CD14-positive monocyte (primary cell): ENCODE results near the gene CUL7. TPM values are rescaled to one million over a fixed set of nuclear protein-coding genes. Genes with fewer than 3 reads are reported as not detected.

ENCODE experiments used
- DNase-seq, 3 donors: peaks; one replicate each; pipeline ENCODE4 v3.0.0-alpha.2; 2011 to 2022
- H2AFZ ChIP-seq: 2 replicates; pipeline ENCODE4 v1.6.0; 2012; ENCODE audit warnings: mild to moderate bottlenecking, low read depth, low read length, inconsistent platforms; ENCODE audit not compliant: insufficient read depth, poor library complexity, severe bottlenecking
- H3K27ac ChIP-seq, 2 donors: 1 replicate in 1 of 2; 2 replicates in 1 of 2; pipeline ENCODE4 v1.5.1; 2012 to 2013; ENCODE audit warnings: low read length in 2 of 2, control low read depth in 1 of 2, inconsistent platforms in 1 of 2, low read depth in 1 of 2, mild to moderate bottlenecking in 1 of 2
- H3K27me3 ChIP-seq, 2 donors: one replicate each; pipeline versions ENCODE4 v1.6.0 to v1.6.1; 2011 to 2013; ENCODE audit warnings: low read length in 2 of 2; ENCODE audit not compliant: control insufficient read depth in 2 of 2, insufficient read depth in 2 of 2
- H3K36me3 ChIP-seq, 2 donors: replicated peaks in 1 of 2; 1 replicate in 1 of 2; 2 replicates in 1 of 2; pipeline versions ENCODE4 v1.5.1 to v1.6.1; 2012 to 2013; ENCODE audit warnings: low read length in 2 of 2, control low read depth in 1 of 2, inconsistent platforms in 1 of 2, mild to moderate bottlenecking in 1 of 2; ENCODE audit not compliant: insufficient read depth in 2 of 2, control insufficient read depth in 1 of 2
- H3K4me1 ChIP-seq, 2 donors: 1 replicate in 1 of 2; 2 replicates in 1 of 2; pipeline versions ENCODE4 v1.5.1 to v1.6.1; 2012 to 2013; ENCODE audit warnings: low read length in 2 of 2, control low read depth in 1 of 2, inconsistent platforms in 1 of 2, mild to moderate bottlenecking in 1 of 2, moderate library complexity in 1 of 2; ENCODE audit not compliant: insufficient read depth in 2 of 2, control insufficient read depth in 1 of 2
- H3K4me2 ChIP-seq: replicated peaks from 2 replicates; pipeline ENCODE3; 2012; ENCODE audit warnings: low read length, moderate library complexity, mild to moderate bottlenecking; ENCODE audit not compliant: poor library complexity, severe bottlenecking; ENCODE audit errors: extremely low read depth
- H3K4me3 ChIP-seq, 3 experiments: fragments of 200-600 bp in 1 of 3; sonication (generic) in 1 of 3; replicated peaks in 1 of 3; 1 replicate in 2 of 3; 2 replicates in 1 of 3; pipeline ENCODE4 v1.5.1; 2011 to 2013; ENCODE audit warnings: low read length in 3 of 3, mild to moderate bottlenecking in 3 of 3, control low read depth in 2 of 3, low read depth in 2 of 3, inconsistent platforms in 1 of 3, moderate library complexity in 1 of 3
- H3K79me2 ChIP-seq: 2 replicates; pipeline ENCODE4 v1.6.0; 2012; ENCODE audit warnings: mild to moderate bottlenecking, control low read depth, inconsistent platforms, low read length, moderate library complexity; ENCODE audit not compliant: insufficient read depth
- H3K9ac ChIP-seq: 2 replicates; pipeline ENCODE4 v1.6.0; 2017; ENCODE audit warnings: low read length, mild to moderate bottlenecking; ENCODE audit not compliant: insufficient read depth, poor library complexity, severe bottlenecking
- H3K9me3 ChIP-seq, 2 donors: replicated peaks in 1 of 2; 1 replicate in 1 of 2; 2 replicates in 1 of 2; pipeline versions ENCODE4 v1.5.1 to v1.6.1; 2012 to 2013; ENCODE audit warnings: low read length in 2 of 2, control low read depth in 1 of 2; ENCODE audit not compliant: control insufficient read depth in 1 of 2, insufficient read depth in 1 of 2
- H4K20me1 ChIP-seq: 2 replicates; pipeline ENCODE4 v1.6.0; 2012; ENCODE audit warnings: mild to moderate bottlenecking, low read length, control low read depth, moderate library complexity; ENCODE audit not compliant: insufficient read depth
- H3K27ac Mint-ChIP-seq, 7 donors: one replicate each; pipeline ENCODE4 v1.8.0; 2020; ENCODE audit warnings: mild to moderate bottlenecking in 7 of 7, mixed read lengths in 7 of 7, moderate library complexity in 6 of 7, inconsistent platforms in 2 of 7
- H3K27me3 Mint-ChIP-seq, 3 donors: one replicate each; pipeline ENCODE4 v1.8.0; 2021 to 2022; ENCODE audit warnings: low read depth in 3 of 3, mild to moderate bottlenecking in 3 of 3, mixed read lengths in 3 of 3, moderate library complexity in 3 of 3, inconsistent platforms in 1 of 3
- H3K36me3 Mint-ChIP-seq, 2 donors: one replicate each; pipeline ENCODE4 v1.8.0; 2020; ENCODE audit warnings: mixed read lengths in 2 of 2, inconsistent platforms in 1 of 2, mild to moderate bottlenecking in 1 of 2
- H3K4me1 Mint-ChIP-seq: one replicate; pipeline ENCODE4 v1.8.0; 2020; ENCODE audit warnings: mild to moderate bottlenecking, mixed read lengths
- H3K4me3 Mint-ChIP-seq, 2 donors: one replicate each; pipeline ENCODE4 v1.8.0; 2020; ENCODE audit warnings: mild to moderate bottlenecking in 2 of 2, mixed read lengths in 2 of 2, moderate library complexity in 1 of 2
- H3K9me3 Mint-ChIP-seq, 7 donors: one replicate each; pipeline ENCODE4 v1.8.0; 2020 to 2022; ENCODE audit warnings: mixed read lengths in 7 of 7, mild to moderate bottlenecking in 6 of 7, moderate library complexity in 6 of 7, inconsistent platforms in 2 of 7
- CTCF ChIP-seq: fragments of 200-600 bp; IDR thresholded peaks from one replicate; pipeline ENCODE4 v1.8.0; 2022; ENCODE audit warnings: antibody characterized with exemption, mild to moderate bottlenecking
- WGBS: methylation state at CpG from one replicate; pipeline ENCODE4 v1.1.5; 2013; ENCODE audit warnings: missing lambda C conversion rate; ENCODE audit not compliant: insufficient coverage; 5-methylcytosine and 5-hydroxymethylcytosine counted together
- intact Hi-C, 2 donors: fragments of 100-400 bp; cut with micrococcal nuclease; formaldehyde crosslinking; loops; one replicate each; pipeline versions ENCODE4 v1.15.0 to v1.15.1; 2023
- polyA plus RNA-seq, 3 donors: library from polyadenylated mRNA; depleted of rRNA in 1 of 3; unstranded in 2 of 3; stranded (reverse) in 1 of 3; fragments of 300-500 nt in 2 of 3; fragments of >200 nt in 1 of 3; fragmentation: Illumina TruSeq in 2 of 3; gene quantifications; 1 replicate in 2 of 3; 2 replicates in 1 of 3; pipeline ENCODE4 v1.2.3, GENCODE V29; 2012 to 2021

Gene CUL7
- polyA plus RNA-seq, 3 donors, result 1.2 to 11.6 (median 2.4) TPM

- Histone ChIP-seq H3K4me3 (peak within 1 kb of the TSS; percentile 89 to 99 (median 94)), H3K9ac (peak within 1 kb of the TSS; percentile 68), H3K79me2 (peaks cover 50% of the 10 kb centered on the region), H2AFZ (peak within 1 kb of the TSS; percentile 73), H3K4me2 (peak within 1 kb of the TSS; percentile 91), H3K27ac (peak within 1 kb of the TSS; percentile 49 to 78), H3K36me3 (peaks cover 46 to 54% of the 10 kb centered on the region in 2 donors), H4K20me1 (peaks cover 61% of the 10 kb centered on the region), H3K9me3 (no peaks in the 10 kb centered on the region), H3K4me1 (peaks cover 18 to 21% of the 10 kb centered on the region in 2 donors), H3K27me3 (no peaks in the 10 kb centered on the region)
- no peak for TF ChIP-seq CTCF
- WGBS, result 2% methylated on average over 55 of the region's 56 CpGs
- Mint-ChIP-seq H3K27ac (peak within 1 kb of the TSS; percentile 83 to 95 (median 92)), H3K4me1 (peaks cover 22% of the 10 kb centered on the region), H3K36me3 (peaks cover 44 to 67% of the 10 kb centered on the region in 2 donors), H3K27me3 (peaks cover 0 to 4% (median 1%) of the 10 kb centered on the region in 3 donors), H3K4me3 (peak within 1 kb of the TSS; percentile 96 to 100), H3K9me3 (no peaks in the 10 kb centered on the region)
- peak; percentile 31 to 74 (median 64) for DNase-seq
- intact Hi-C loops, result no loop called here
Observed at GRCh38 chr6:43021270-43022047, 32.2 kb downstream of the CUL7 start, which contains the start of gene RRP36. Gene RRP36 (plus strand): TSS chr6:43021623. CDS start chr6:43021655, 32 bp downstream.

GRCh38 chr6:43020847-43021246 lies 32.8 kb downstream of the CUL7 start:
- peaks cover 40 to 48% of the 10 kb centered on the region in 2 donors for H3K36me3 ChIP-seq

More at GRCh38 chr6:43020847-43021246, 32.8 kb downstream of the CUL7 start:
- Histone ChIP-seq H2AFZ (peak overlapping the region; percentile 73), H3K9me3 (no peaks in the 10 kb centered on the region), H3K79me2 (peaks cover 55% of the 10 kb centered on the region), H3K4me2 (peak overlapping the region; percentile 91), H3K27me3 (no peaks in the 10 kb centered on the region), H4K20me1 (peaks cover 67% of the 10 kb centered on the region), H3K4me3 (peak overlapping the region; percentile 89 to 99 (median 94)), H3K9ac (no peak overlapping the region), H3K4me1 (peaks cover 24 to 27% of the 10 kb centered on the region in 2 donors), H3K27ac (peak overlapping the region; percentile 49 to 78)
- no peak for TF ChIP-seq CTCF
- no CpG with 5 or more reads among the region's 5 CpGs for WGBS
- peak in 1 of 3 donors; percentile 3 for DNase-seq
- intact Hi-C loops, result no loop called here
- Mint-ChIP-seq H3K27me3 (peaks cover 0 to 4% (median 0%) of the 10 kb centered on the region in 3 donors), H3K4me3 (peak overlapping the region; percentile 84 to 96), H3K36me3 (peaks cover 39 to 61% of the 10 kb centered on the region in 2 donors), H3K27ac (peak overlapping the region in 5 of 7 donors; percentile 38 to 83 (median 75)), H3K9me3 (no peaks in the 10 kb centered on the region), H3K4me1 (peaks cover 27% of the 10 kb centered on the region)
